Loucy (cell line): ENCODE data around the gene GRM3.

ENCODE experiments used
- H2AFZ ChIP-seq: fragments of 200-600 bp; sonication (generic); 2 replicates; pipeline ENCODE4 v1.6.0; 2016; ENCODE audit warnings: antibody characterized with exemption, mild to moderate bottlenecking, low read length, moderate library complexity
- H3F3A ChIP-seq: fragments of 200-600 bp; 2 replicates; pipeline ENCODE4 v1.6.0; 2016; ENCODE audit warnings: antibody characterized with exemption, low read depth, mild to moderate bottlenecking
- H3K27me3 ChIP-seq: fragments of 200-600 bp; sonication (generic); 2 replicates; pipeline ENCODE4 v1.6.1; 2014; ENCODE audit warnings: low read length, mild to moderate bottlenecking; ENCODE audit not compliant: insufficient read depth, poor library complexity, severe bottlenecking
- H3K36me3 ChIP-seq: fragments of 200-600 bp; sonication (generic); 2 replicates; pipeline ENCODE4 v1.6.1; 2016; ENCODE audit warnings: low read length; ENCODE audit not compliant: insufficient read depth
- H3K4me1 ChIP-seq: fragments of 200-600 bp; sonication (generic); 2 replicates; pipeline ENCODE4 v1.5.1; 2014; ENCODE audit warnings: low read length, mild to moderate bottlenecking; ENCODE audit not compliant: insufficient read depth, poor library complexity, severe bottlenecking
- H3K4me2 ChIP-seq: fragments of 200-600 bp; sonication (generic); 2 replicates; pipeline ENCODE4 v1.6.0; 2014; ENCODE audit warnings: antibody characterized with exemption, low read length, low read depth, mild to moderate bottlenecking; ENCODE audit not compliant: poor library complexity, severe bottlenecking
- H3K4me3 ChIP-seq: fragments of 200-600 bp; sonication (generic); 2 replicates; pipeline ENCODE4 v1.5.1; 2014; ENCODE audit warnings: low read length, mild to moderate bottlenecking, mixed read lengths; ENCODE audit not compliant: poor library complexity, severe bottlenecking
- H3K79me2 ChIP-seq: fragments of 200-600 bp; sonication (generic); 2 replicates; pipeline ENCODE4 v1.6.1; 2014; ENCODE audit warnings: low read length; ENCODE audit not compliant: insufficient read depth
- H3K9ac ChIP-seq: fragments of 200-600 bp; sonication (generic); 2 replicates; pipeline ENCODE4 v1.6.0; 2014; ENCODE audit warnings: mild to moderate bottlenecking, low read depth, low read length, moderate library complexity; ENCODE audit not compliant: poor library complexity, severe bottlenecking
- H3K9me2 ChIP-seq: fragments of 200-600 bp; sonication (generic); replicated peaks from 2 replicates; pipeline ENCODE4 v1.6.1; 2016; ENCODE audit warnings: low read depth, low read length, mixed read lengths
- H3K9me3 ChIP-seq: fragments of 200-600 bp; sonication (generic); 2 replicates; pipeline ENCODE4 v1.6.1; 2014; ENCODE audit warnings: mild to moderate bottlenecking, antibody characterized with exemption, low read length, low read depth; ENCODE audit not compliant: insufficient read depth
- H4K20me1 ChIP-seq: fragments of 200-600 bp; sonication (generic); 2 replicates; pipeline ENCODE4 v1.6.0; 2014; ENCODE audit warnings: antibody characterized with exemption, low read length, mild to moderate bottlenecking; ENCODE audit not compliant: insufficient read depth, poor library complexity, severe bottlenecking
- CTCF ChIP-seq: fragments of 200-600 bp; sonication (generic); conservative IDR thresholded peaks from 2 replicates; pipeline ENCODE4 v1.5.1; 2014; ENCODE audit warnings: mild to moderate bottlenecking, antibody characterized with exemption, low read length
- EZH2phosphoT487 ChIP-seq: fragments of 200-600 bp; IDR thresholded peaks from 2 replicates; pipeline ENCODE4 v1.6.1; 2018; ENCODE audit warnings: antibody characterized with exemption, mild to moderate bottlenecking, moderate library complexity, borderline replicate concordance

The GRM3 gene

DNA sequence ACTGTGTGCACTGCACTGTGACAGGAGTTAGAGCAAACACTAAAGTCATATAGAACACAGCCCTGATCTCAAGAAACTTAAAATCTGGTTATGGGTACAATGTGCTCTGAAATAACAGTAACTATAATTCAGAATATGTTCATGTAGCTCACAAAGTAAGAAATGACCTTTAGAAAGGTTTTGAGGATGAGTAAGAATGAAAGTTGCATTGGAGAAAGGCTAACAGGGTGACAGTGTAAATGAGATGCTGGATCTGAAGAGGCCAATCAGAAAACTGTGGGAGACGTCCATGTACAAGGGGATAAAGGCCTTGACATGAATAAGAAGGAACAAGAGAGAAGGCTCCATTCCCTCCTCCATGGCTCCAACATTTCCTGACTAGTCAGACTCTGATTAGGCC lies 124.7 kb downstream of the GRM3 start:
- Histone ChIP-seq H3K79me2 (no peaks in the 10 kb centered on the region), H4K20me1 (no peaks in the 10 kb centered on the region), H3K27me3 (no peaks in the 10 kb centered on the region), H3K36me3 (no peaks in the 10 kb centered on the region), H3K4me3 (no peak overlapping the region), H3K9ac (no peak overlapping the region), H2AFZ (no peak overlapping the region), H3K4me1 (no peaks in the 10 kb centered on the region), H3F3A (no peaks in the 10 kb centered on the region), H3K9me3 (no peaks in the 10 kb centered on the region), H3K9me2 (no peaks in the 10 kb centered on the region), H3K4me2 (no peak overlapping the region)
- no peak for TF ChIP-seq EZH2phosphoT487
- no peak for TF ChIP-seq CTCF

- Histone ChIP-seq H3K9ac (no peak overlapping the region), H3K9me3 (no peaks in the 10 kb centered on the region), H3K4me3 (no peak overlapping the region), H3F3A (no peaks in the 10 kb centered on the region), H2AFZ (no peak overlapping the region), H3K27me3 (no peaks in the 10 kb centered on the region), H3K36me3 (no peaks in the 10 kb centered on the region), H3K4me1 (no peaks in the 10 kb centered on the region), H3K4me2 (no peak overlapping the region), H3K79me2 (no peaks in the 10 kb centered on the region), H4K20me1 (no peaks in the 10 kb centered on the region), H3K9me2 (no peaks in the 10 kb centered on the region)
- TF ChIP-seq CTCF (no peak), EZH2phosphoT487 (no peak)
Measured at GRCh38 chr7:86768967-86769760, 125.5 kb downstream of the GRM3 start.

DNA sequence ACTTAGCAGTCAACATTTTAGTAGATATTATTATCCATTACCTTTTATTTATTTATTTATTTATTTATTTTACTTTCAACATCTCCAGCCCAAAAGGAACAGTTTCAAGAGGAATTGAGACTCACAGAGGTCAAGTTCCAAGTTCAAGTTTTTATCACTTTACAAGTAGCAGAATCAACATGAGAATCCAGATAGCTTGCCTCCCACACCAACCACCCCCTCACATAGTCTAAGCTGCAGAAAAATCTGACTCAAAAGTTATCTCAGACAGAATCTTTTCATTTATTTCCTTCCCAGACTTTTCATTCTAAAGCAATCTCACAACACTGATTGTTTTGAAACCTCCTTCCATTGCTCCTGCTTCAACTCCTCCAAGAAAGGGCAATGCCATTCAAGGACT lies 129.6 kb downstream of the GRM3 start:
- H3K4me1 ChIP-seq: no peaks in the 10 kb centered on the region
- H3F3A ChIP-seq: no peaks in the 10 kb centered on the region
- no peaks in the 10 kb centered on the region for H3K9me2 ChIP-seq
- H2AFZ ChIP-seq: no peak overlapping the region
- H3K36me3 ChIP-seq: no peaks in the 10 kb centered on the region
- H3K9ac ChIP-seq: no peak overlapping the region
- H3K27me3 ChIP-seq: no peaks in the 10 kb centered on the region
- H3K4me2 ChIP-seq: no peak overlapping the region
- TF ChIP-seq CTCF: no peak
- no peak for TF ChIP-seq EZH2phosphoT487
- H4K20me1 ChIP-seq: no peaks in the 10 kb centered on the region
- H3K4me3 ChIP-seq: no peak overlapping the region
- no peaks in the 10 kb centered on the region for H3K9me3 ChIP-seq
- no peaks in the 10 kb centered on the region for H3K79me2 ChIP-seq
